NB4 (cell line): ENCODE measurements around the gene ALDOB.

Experiments
- MYC ChIP-seq: IDR thresholded peaks from 2 replicates; pipeline ENCODE4 v1.6.1; 2011; ENCODE audit warnings: low read depth, low read length
- POLR2A ChIP-seq: IDR thresholded peaks from 2 replicates; pipeline ENCODE4 v1.6.1; 2011; ENCODE audit warnings: mild to moderate bottlenecking; ENCODE audit not compliant: insufficient read length; ENCODE audit errors: extremely low read depth
- TF ChIP-seq, protein P1 (sequence below): IDR thresholded peaks from one replicate; pipeline ENCODE4 v1.5.1; 2012; ENCODE audit warnings: low read depth, low read length
- TF ChIP-seq, protein P2 (sequence below): IDR thresholded peaks from 2 replicates; pipeline ENCODE4 v1.6.1; 2011; ENCODE audit warnings: low read depth, low read length

- TF ChIP-seq POLR2A (no peak), MYC (no peak)
- TF ChIP-seq, protein P1, sequence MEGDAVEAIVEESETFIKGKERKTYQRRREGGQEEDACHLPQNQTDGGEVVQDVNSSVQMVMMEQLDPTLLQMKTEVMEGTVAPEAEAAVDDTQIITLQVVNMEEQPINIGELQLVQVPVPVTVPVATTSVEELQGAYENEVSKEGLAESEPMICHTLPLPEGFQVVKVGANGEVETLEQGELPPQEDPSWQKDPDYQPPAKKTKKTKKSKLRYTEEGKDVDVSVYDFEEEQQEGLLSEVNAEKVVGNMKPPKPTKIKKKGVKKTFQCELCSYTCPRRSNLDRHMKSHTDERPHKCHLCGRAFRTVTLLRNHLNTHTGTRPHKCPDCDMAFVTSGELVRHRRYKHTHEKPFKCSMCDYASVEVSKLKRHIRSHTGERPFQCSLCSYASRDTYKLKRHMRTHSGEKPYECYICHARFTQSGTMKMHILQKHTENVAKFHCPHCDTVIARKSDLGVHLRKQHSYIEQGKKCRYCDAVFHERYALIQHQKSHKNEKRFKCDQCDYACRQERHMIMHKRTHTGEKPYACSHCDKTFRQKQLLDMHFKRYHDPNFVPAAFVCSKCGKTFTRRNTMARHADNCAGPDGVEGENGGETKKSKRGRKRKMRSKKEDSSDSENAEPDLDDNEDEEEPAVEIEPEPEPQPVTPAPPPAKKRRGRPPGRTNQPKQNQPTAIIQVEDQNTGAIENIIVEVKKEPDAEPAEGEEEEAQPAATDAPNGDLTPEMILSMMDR: no peak
- TF ChIP-seq, protein P2, sequence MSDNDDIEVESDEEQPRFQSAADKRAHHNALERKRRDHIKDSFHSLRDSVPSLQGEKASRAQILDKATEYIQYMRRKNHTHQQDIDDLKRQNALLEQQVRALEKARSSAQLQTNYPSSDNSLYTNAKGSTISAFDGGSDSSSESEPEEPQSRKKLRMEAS: no peak
Observed at GRCh38 chr9:101428909-101429308, 6.7 kb downstream of the ALDOB start.
